ENCODE results near the gene LYSMD2. TPM values are rescaled to one million over a fixed set of nuclear protein-coding genes. Genes with fewer than 3 reads are reported as not detected.

LYSMD2 gene
- total RNA-seq, 1 donor from 2014 or later, result 14.5 TPM

GRCh38 chr15:51702710-51703109 is 34.7 kb downstream of the LYSMD2 start:
- no peak for DNase-seq (ENCODE audit: low spot score)
- peaks cover 3% of the 10 kb centered on the region for H3K36me3 Mint-ChIP-seq (ENCODE audit: low read depth, unreplicated experiment)

GRCh38 chr15:51699373-51699772 is 38.1 kb downstream of the LYSMD2 start:
- H3K27me3 Mint-ChIP-seq (ENCODE audit: unreplicated experiment), result peaks cover 2% of the 10 kb centered on the region
- H3K36me3 Mint-ChIP-seq (ENCODE audit: low read depth, unreplicated experiment), result peaks cover 3% of the 10 kb centered on the region
- no peak overlapping the region for H3K27ac Mint-ChIP-seq (ENCODE audit: unreplicated experiment)
- H3K4me3 Mint-ChIP-seq (ENCODE audit: unreplicated experiment), result no peak overlapping the region
- no peak for DNase-seq (ENCODE audit: low spot score)
- H3K4me1 Mint-ChIP-seq (ENCODE audit: unreplicated experiment), result no peaks in the 10 kb centered on the region
- H3K9me3 Mint-ChIP-seq (ENCODE audit: unreplicated experiment), result no peaks in the 10 kb centered on the region
- no peak for TF ChIP-seq CTCF (IDR thresholded peaks at IDR 0.05; ENCODE audit: unreplicated experiment)

More at GRCh38 chr15:51702710-51703109, 34.7 kb downstream of the LYSMD2 start:
- Mint-ChIP-seq H3K4me3 (ENCODE audit: unreplicated experiment) (no peak overlapping the region), H3K27me3 (ENCODE audit: unreplicated experiment) (peaks cover 2% of the 10 kb centered on the region), H3K9me3 (ENCODE audit: unreplicated experiment) (no peaks in the 10 kb centered on the region), H3K27ac (ENCODE audit: unreplicated experiment) (no peak overlapping the region), H3K4me1 (ENCODE audit: unreplicated experiment) (no peaks in the 10 kb centered on the region)
- TF ChIP-seq CTCF (IDR thresholded peaks at IDR 0.05; ENCODE audit: unreplicated experiment), result no peak

- Mint-ChIP-seq H3K36me3 (ENCODE audit: low read depth, unreplicated experiment) (peaks cover 3% of the 10 kb centered on the region), H3K4me3 (ENCODE audit: unreplicated experiment) (no peak overlapping the region), H3K27me3 (ENCODE audit: unreplicated experiment) (peaks cover 2% of the 10 kb centered on the region), H3K4me1 (ENCODE audit: unreplicated experiment) (peaks cover 6% of the 10 kb centered on the region), H3K27ac (ENCODE audit: unreplicated experiment) (no peak overlapping the region), H3K9me3 (ENCODE audit: unreplicated experiment) (no peaks in the 10 kb centered on the region)
- TF ChIP-seq CTCF (IDR thresholded peaks at IDR 0.05; ENCODE audit: unreplicated experiment), result no peak
- no peak for DNase-seq (ENCODE audit: low spot score)
Measured at GRCh38 chr15:51697163-51697562, 40.3 kb downstream of the LYSMD2 start.

GRCh38 chr15:51696566-51696965 is 40.9 kb downstream of the LYSMD2 start:
- Mint-ChIP-seq H3K4me3 (ENCODE audit: unreplicated experiment) (no peak overlapping the region), H3K36me3 (ENCODE audit: low read depth, unreplicated experiment) (peaks cover 3% of the 10 kb centered on the region), H3K27me3 (ENCODE audit: unreplicated experiment) (no peaks in the 10 kb centered on the region), H3K27ac (ENCODE audit: unreplicated experiment) (no peak overlapping the region), H3K4me1 (ENCODE audit: unreplicated experiment) (peaks cover 11% of the 10 kb centered on the region), H3K9me3 (ENCODE audit: unreplicated experiment) (no peaks in the 10 kb centered on the region)
- DNase-seq (ENCODE audit: low spot score), result no peak
- TF ChIP-seq CTCF (IDR thresholded peaks at IDR 0.05; ENCODE audit: unreplicated experiment), result no peak

- peaks cover 21% of the 10 kb centered on the region for H3K4me1 Mint-ChIP-seq (ENCODE audit: unreplicated experiment)
- H3K36me3 Mint-ChIP-seq (ENCODE audit: low read depth, unreplicated experiment), result no peaks in the 10 kb centered on the region
- no peak for DNase-seq (ENCODE audit: low spot score)
- H3K27me3 Mint-ChIP-seq (ENCODE audit: unreplicated experiment), result no peaks in the 10 kb centered on the region
- H3K9me3 Mint-ChIP-seq (ENCODE audit: unreplicated experiment), result no peaks in the 10 kb centered on the region
- no peak overlapping the region for H3K4me3 Mint-ChIP-seq (ENCODE audit: unreplicated experiment)
- no peak for TF ChIP-seq CTCF (IDR thresholded peaks at IDR 0.05; ENCODE audit: unreplicated experiment)
- no peak overlapping the region for H3K27ac Mint-ChIP-seq (ENCODE audit: unreplicated experiment)
Measured at GRCh38 chr15:51692154-51692553, 45.3 kb downstream of the LYSMD2 start.
